ENCODE data around the gene MYOCOS. TPM values are rescaled to one million over a fixed set of nuclear protein-coding genes. Genes with fewer than 3 reads are reported as not detected.
"Not testable (repeated sequence)": the region's sequence is repeated elsewhere in the genome, so short reads cannot be mapped to it uniquely, and the experiment has no call there.

Gene MYOCOS
- total RNA-seq, 3 donors from 2014 or later = not detected

DNA sequence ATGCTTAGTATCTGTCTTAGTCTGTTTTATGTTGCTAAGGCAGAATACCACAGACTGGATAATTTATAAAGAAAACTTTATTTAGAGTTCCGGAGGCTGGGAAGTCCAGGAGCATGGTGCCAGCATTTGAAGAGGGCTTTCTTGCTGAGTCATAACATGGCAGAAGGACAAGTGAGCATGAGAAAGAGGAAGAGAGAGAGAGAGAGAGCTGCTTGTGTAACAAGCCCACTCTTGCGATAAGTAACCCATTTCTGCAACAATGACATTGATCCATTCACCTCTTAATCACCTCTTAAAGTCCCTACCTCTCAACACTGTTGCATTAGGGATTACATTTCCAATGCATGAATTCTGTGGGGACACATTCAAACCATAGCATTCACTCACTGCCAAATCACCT is 11.7 kb upstream of the MYOCOS start:
- Histone ChIP-seq H3K36me3 (ENCODE audit: low read depth) (no peaks in the 10 kb centered on the region), H3K9me3 (no peaks in the 10 kb centered on the region), H3K4me3 (no peak overlapping the region), H3K4me1 (ENCODE audit: low read depth) (no peaks in the 10 kb centered on the region)
- intact Hi-C loops (cut with DNase I, micrococcal nuclease) = no loop called here
- DNase-seq (no peak), ATAC-seq (no peak)
- no peak for TF ChIP-seq CTCF (IDR thresholded peaks at IDR 0.05)

GRCh38 chr1:171611306-171611705 is 10.7 kb upstream of the MYOCOS start:
- no peak for DNase-seq
- no peak for ATAC-seq
- H3K4me3 ChIP-seq = no peak overlapping the region
- TF ChIP-seq CTCF (IDR thresholded peaks at IDR 0.05) = no peak
- H3K9me3 ChIP-seq = no peaks in the 10 kb centered on the region
- H3K4me1 ChIP-seq (ENCODE audit: low read depth) = no peaks in the 10 kb centered on the region
- intact Hi-C loops (cut with DNase I, micrococcal nuclease) = no loop called here
- H3K36me3 ChIP-seq (ENCODE audit: low read depth) = no peaks in the 10 kb centered on the region

GRCh38 chr1:171613282-171613681 is 8.8 kb upstream of the MYOCOS start:
- TF ChIP-seq CTCF (IDR thresholded peaks at IDR 0.05) = no peak
- Histone ChIP-seq H3K9me3 (no peaks in the 10 kb centered on the region), H3K4me3 (no peak overlapping the region), H3K36me3 (ENCODE audit: low read depth) (no peaks in the 10 kb centered on the region), H3K4me1 (ENCODE audit: low read depth) (no peaks in the 10 kb centered on the region)
- no peak for ATAC-seq
- no peak for DNase-seq
- intact Hi-C loops (cut with DNase I, micrococcal nuclease) = no loop called here

DNA sequence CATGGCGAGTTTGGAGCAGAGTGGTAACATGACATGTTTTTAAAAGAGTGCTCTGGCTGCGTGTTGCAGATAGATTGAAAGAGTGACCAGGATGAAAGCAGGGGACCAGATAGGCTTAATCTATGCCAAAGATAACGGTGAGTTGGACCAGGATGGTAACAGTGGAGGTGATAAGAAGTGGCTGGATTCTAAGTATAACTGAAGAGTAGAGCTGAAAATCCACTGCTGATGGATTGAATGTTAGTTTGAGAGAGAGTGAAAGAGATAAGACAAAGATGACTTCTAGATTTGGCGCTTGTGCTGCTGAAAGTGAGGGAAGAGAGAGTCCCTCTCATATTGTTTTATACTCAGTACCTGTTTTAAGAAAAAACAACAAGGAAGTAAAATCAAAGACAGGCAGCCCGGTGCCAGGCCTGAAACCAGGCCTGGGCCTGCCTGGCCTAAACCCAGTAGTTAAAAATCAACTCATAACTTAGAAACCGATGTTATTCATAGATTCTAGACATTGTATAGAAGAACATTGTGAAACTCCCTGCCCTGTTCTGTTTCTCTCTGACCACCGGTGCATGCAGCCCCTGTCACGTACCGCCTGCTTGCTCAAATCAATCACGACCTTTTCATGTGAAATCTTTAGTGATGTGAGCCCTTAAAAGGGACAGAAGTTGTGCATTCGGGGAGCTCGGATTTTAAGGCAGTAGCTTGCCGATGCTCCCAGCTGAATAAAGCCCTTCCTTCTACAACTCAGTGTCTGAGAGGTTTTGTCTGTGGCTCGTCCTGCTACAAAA is 6.7 kb upstream of the MYOCOS start:
- H3K4me1 ChIP-seq (ENCODE audit: low read depth); H3K9me3 ChIP-seq; H3K36me3 ChIP-seq (ENCODE audit: low read depth); H3K4me3 ChIP-seq; ATAC-seq; intact Hi-C loops (cut with DNase I, micrococcal nuclease); DNase-seq: not testable (repeated sequence)

DNA sequence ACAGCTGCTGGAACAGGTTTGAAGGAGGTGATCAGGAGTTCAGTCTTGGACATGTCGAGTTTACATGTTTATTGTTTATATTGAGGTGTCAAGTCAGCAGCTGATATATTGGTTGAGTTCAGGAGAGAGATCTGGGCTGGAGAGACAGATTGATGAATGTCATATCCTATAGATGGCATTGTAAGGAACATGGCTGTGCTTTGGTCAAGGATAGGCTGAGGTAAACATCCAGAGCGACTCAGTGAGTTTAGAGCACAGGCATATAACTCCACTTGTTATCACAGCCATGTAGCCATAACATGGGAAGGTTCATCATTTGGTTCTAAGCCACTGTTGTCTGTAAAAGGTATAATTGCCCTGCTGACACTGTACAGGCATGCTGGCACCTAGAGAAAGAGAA is 5.5 kb upstream of the MYOCOS start:
- no peaks in the 10 kb centered on the region for H3K9me3 ChIP-seq
- H3K4me1 ChIP-seq (ENCODE audit: low read depth) = no peaks in the 10 kb centered on the region
- intact Hi-C loops (cut with DNase I, micrococcal nuclease) = no loop called here
- DNase-seq = no peak
- no peaks in the 10 kb centered on the region for H3K36me3 ChIP-seq (ENCODE audit: low read depth)
- no peak for TF ChIP-seq CTCF (IDR thresholded peaks at IDR 0.05)
- no peak for ATAC-seq
- H3K4me3 ChIP-seq = no peak overlapping the region

GRCh38 chr1:171623651-171624331 is 1.7 kb downstream of the MYOCOS start:
- no peak for TF ChIP-seq CTCF (IDR thresholded peaks at IDR 0.05)
- Histone ChIP-seq H3K4me1 (ENCODE audit: low read depth) (no peaks in the 10 kb centered on the region), H3K36me3 (ENCODE audit: low read depth) (no peaks in the 10 kb centered on the region), H3K9me3 (no peaks in the 10 kb centered on the region), H3K4me3 (no peak overlapping the region)
- DNase-seq (no peak), ATAC-seq (no peak)
- intact Hi-C loops (cut with DNase I, micrococcal nuclease) = no loop called here
